DMS79 treated with DMSO at 0.1 percent for 48 hours (cell line): ENCODE measurements around the gene AKAP13.

Experiments used
- DNase-seq: peaks from one replicate; lab custom pipeline; 2025; lab: John Stamatoyannopoulos, UW

Gene AKAP13

DNA sequence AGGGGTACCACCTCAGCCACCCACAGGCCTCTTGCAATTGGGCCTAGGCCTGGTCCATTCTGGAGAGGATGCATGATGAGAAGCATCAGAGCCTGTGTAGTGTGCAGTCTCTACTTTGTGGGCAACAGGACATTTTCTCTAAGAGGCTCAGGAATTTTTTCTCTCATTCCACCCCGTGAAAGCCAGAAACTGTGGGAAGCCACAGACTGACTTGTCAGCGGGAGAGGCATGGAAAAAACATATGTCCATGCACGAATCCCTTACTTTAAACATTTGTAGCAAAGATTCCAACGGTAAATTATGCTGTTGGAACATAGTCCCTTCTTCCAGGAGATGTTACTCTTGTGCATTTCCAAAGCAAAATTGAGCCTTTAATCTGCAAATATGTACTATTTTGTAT is 217.8 kb downstream of the AKAP13 start:
- no peak for DNase-seq

DNA sequence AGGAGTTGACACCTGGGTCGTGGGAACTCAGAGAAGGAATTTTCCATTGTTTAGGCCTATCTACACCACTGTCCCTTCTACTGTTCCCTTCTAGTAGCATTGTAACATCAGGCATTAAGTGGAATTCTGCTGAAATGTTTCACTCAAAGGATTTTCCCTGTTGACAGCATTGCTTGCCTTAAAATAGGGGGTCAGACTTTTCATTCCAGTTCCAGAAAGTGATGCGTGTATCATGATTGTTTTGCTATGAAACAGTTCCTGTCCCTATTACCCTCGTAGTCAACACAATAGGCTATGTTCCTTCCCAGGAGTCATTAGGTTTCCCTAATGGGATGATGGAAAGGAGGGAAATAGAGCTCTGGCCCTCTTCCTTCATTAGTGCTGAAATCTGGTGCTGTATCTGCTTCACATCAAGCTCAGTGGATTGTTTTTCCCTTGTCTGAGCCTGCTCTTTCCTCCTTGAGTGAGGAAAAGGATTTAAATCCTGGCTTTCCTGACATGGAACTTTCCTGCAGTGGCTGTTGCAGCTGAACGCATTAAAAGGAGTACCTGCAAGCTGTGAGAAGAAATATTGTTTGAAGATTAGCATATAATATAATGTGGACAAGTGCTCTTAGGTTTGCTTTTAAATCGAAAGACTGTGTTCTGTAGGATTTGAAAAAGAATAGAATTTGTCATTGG is 218.5 kb downstream of the AKAP13 start:
- DNase-seq: no peak

DNA sequence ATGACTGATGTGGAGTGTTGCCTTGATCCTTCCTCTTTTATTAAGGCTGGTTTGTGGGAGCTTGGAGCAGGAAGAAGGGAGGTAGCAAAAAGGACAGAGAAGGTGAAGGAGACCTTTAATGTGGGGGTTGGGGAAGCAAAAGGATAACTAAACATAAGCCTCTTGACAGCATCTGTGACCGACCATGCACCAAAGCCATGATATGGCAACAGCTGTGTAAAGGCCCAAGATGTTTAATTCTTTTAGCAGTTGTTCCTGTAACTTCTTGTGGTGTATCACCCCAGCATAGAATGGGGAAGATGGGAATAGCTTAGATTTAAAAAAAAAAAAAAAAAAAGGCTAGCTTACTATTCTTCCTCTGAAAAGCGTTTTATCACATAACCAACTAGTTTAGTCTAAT is 219.6 kb downstream of the AKAP13 start:
- no peak for DNase-seq

DNA sequence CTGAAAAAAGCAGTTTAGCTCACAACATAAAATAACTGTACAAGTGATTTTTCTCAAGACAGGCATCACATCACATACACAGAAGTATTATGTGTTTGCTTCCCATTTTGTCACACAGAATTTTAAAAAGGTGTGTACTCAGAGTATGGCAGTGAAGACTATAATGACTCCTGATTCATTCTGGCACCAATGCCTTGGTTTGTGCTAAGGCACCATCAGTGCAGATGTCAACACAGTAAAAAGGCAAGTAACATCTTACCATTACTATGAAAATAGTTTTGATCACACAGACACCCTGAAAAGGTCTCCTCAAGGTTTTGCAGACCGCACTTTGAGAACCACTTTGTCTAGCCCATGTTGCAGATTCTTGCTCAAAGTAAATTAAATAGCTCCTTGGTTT is 222.8 kb downstream of the AKAP13 start:
- no peak for DNase-seq

DNA sequence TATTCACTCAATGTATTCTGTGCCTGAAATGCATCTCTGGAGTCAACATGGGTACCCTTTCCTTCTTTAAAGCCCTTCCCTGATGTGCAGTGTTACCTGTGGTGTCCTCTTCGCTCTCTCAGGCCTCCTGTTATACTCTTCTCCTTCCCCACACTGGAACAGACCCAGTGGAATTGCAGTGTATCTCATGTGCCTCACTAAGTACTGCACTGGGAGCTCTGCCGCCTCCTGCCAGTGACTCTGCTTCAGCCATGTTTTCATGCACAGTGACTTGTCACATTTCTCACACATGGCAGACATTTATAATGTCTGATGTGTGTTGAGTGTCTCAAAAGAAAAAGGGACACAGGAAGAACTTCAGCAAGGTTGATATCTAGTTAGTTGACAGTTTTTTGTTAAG is 223.3 kb downstream of the AKAP13 start:
- no peak for DNase-seq

DNA sequence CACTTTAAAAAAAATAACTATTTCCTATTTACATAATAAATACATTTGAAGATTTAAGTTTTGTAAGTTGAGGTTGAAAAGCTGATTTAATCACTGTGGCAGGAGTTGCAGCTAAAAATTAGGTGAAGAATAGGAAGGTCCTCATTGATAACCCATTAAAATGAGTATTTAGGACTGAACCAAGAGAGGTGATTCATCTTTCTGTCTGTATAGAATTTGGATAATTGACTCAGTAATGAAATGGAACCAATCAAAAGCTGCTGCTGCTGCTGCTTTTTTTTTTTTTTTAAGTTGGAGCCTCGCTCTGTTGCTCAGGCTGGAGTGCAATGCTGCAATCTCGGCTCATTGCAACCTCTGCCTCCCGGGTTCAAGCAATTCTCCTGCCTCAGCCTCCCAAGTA is 223.8 kb downstream of the AKAP13 start:
- no peak for DNase-seq

DNA sequence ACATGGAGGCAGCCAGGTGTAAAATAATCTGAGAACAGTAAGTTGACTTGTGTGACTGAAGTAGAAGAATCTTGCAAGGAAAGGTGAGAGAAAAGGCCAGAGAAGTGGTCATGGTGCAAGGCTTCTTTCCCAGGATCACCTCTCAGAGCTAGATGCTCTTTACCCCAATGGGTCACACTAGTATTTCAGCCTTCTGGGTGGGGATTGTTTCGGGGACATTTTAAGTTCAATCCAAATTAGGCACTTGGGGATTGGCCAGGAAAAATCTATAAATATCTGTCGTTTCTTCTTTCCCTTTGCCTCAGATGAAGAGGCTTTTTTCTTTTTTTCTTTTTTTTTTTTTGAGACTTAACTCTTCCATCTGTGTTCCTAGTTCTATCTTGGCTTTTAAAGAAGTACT is 226.3 kb downstream of the AKAP13 start:
- DNase-seq: no peak

DNA sequence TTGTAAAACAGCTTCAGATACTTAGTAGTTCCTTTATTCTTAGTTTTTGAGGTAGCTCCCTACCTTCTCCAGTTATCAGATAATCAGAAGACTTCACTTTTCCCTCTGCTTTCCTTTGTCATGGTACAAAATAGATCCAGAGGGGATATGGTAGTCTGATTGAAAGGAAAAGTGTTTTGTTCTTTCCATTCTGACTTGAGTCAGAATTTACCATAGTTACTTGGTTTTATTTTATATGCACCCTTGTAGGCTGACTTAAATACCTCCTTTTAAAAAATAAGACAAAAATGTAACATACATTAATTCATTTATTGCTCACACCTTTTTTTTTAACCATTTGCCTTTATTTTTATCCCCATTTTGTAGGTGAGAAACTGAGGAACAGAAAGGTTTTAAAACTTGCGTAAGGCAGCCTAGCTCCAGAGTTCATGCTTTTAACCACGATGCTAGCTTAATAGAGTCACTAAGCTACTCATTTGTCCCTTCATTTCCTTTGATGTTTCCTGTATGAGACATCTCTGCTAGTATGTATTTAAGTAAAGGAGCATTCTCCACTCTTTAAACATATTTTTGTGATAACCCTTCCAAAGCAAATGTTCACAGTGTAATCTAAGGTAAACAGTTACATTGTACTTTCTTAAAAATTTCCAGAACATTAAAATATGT is 226.9 kb downstream of the AKAP13 start:
- DNase-seq: no peak

DNA sequence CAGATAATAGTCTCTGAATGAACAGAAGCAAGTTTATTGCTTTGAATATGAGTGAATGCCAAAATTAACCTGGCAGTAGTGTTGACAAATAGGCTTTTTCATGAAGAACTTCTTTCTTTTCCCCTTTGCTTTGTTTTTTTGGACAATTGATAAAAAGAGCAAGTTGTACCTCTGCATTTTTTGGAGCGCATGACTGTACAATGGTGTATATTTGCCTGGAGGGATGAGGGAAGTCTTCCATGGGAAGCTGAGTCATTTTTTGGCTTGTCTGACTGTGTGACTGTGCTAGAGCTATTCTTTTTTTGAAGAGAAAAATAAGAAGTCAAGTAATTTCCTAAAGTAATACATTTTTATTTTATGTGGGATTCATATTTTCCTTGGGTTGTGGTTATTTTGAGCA is 227.4 kb downstream of the AKAP13 start:
- no peak for DNase-seq

DNA sequence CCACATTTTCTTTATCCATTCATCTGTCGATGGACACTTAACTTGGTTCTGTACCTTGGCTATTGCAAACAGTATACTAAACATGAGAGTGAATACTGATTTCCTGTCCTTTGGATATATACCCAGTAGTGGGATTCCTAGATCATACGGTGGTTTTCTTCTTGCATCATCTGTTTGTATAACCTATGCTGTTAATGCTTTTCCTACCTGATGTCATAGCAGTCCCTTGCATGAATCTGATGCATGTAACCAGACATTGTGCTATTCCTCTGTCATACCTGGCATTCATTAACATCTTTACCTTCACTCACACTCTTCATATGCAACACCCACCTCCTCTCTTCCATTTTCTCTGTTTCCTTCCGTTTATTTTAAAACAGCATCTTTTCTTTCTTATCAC is 229.1 kb downstream of the AKAP13 start:
- no peak for DNase-seq

DNA sequence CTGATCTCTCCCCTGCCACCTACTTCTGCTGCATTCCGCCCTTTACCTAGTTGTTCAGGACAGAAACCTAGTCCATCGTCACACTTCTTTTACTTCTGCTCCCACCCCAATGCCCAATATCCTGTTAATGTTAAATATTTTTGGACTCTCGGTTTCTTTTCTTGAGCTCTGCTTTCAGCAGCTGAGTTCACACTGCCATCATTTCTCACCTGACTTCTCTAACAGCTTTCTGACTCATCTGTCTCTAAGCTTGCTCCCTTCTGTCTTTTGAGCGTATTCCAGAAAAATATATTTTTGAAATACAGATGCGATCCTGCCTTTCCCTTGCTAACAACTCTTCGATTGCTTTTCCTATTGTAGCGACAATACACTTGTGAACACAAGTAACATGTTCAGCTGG is 231.0 kb downstream of the AKAP13 start:
- no peak for DNase-seq

DNA sequence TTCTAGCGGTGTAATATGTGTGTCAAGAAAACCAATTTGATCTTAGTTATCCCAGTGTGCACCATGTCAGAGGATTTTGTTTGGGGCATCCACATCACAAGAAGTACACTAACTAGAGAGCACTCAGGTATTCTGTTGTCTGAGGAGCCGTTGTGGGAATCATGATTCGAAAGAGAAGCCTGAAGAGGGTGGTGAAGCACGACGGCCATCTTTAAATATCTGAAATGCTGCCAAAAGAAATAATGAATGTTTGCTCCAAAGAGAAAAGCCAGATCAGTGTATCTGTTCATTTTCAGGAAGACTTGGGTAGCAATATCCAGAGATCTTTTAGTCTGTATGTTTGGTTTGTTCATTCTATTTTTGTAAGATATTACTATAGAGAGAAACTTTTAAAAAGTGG is 233.7 kb downstream of the AKAP13 start:
- DNase-seq: peak; percentile 21

DNA sequence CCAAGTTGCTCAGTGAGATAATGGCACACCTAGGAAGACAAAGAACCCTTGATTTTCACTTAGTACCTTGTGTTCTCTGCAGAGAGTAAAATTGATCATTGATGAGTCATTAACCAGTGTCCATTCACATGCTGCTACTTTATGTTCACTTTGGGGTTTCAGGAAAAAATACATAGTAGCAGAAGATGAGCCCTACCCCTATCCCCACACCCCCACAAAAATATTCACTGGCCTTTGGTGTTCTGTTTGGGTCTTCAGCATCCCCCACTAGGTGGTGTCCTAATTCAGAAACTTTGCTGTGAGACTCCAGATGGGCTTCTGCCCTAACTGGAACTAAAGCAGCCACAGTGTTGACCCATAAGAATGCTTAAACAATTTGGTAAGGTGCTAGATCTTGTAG is 235.5 kb downstream of the AKAP13 start:
- DNase-seq: no peak

DNA sequence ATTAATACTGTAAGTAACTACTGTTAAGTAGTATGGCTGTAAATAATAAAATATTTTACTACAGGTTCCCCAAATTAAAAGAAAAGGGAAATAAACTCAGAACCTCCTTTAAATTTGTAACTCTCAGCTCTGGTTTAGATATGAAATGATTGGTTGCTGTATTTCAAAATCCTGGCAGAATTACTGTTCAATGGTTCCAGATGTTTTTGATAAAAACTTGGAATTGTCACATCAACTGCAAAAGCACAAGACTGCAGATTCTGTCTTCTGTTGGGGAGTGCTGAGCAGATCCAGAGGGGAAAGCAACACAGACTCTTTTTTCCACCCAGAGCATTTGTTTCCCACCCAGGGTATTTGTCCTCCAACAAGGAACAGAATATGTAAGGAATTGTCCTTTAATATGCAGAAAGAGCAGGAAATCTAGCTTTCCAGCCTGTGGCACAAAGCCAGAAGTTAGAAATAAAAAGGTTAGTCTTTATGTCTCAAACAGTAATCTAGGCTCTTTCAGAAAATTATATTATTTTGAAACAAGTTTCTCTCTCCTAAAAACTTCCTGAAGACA is 236.2 kb downstream of the AKAP13 start:
- DNase-seq: no peak

DNA sequence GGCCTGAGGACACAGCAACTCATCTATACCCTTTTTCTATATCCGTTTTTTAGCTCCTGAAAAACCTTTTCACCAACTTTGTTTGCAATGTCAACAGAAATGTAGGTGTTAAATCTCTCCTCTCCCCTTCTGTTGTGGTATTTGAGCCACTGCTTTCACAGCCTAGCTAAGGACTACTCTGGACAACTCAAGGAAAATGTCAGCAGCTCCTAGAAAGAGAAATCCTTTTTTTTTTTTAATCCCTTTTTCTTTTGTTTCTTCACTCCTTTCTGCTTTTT is 237.8 kb downstream of the AKAP13 start:
- DNase-seq: no peak

DNA sequence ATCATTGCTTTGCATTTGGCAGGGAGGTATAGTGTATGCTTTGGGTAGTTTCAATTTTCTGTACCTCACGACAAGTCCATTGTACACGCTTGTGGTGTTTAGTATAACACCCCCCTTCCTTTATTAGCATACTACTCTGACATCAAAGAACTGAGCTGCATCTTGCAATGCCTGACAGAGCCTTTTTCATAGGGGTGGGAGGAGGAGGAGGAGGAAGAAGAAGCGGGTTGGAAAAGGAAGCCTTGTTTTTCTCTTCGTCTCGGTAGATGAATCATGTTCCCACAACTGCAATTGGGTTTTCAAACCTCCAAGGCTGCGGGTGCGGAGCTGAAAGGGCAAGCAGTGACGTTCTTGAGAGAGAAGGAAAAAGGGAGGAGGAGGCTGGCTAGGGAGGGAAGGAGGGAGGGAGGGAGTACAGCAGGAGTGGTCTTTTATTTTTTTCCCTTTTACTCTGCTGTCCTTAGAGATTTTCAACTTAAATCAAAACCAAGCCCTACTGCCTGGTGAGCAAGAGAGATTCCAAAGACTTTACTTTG is 238.6 kb downstream of the AKAP13 start:
- DNase-seq: no peak

DNA sequence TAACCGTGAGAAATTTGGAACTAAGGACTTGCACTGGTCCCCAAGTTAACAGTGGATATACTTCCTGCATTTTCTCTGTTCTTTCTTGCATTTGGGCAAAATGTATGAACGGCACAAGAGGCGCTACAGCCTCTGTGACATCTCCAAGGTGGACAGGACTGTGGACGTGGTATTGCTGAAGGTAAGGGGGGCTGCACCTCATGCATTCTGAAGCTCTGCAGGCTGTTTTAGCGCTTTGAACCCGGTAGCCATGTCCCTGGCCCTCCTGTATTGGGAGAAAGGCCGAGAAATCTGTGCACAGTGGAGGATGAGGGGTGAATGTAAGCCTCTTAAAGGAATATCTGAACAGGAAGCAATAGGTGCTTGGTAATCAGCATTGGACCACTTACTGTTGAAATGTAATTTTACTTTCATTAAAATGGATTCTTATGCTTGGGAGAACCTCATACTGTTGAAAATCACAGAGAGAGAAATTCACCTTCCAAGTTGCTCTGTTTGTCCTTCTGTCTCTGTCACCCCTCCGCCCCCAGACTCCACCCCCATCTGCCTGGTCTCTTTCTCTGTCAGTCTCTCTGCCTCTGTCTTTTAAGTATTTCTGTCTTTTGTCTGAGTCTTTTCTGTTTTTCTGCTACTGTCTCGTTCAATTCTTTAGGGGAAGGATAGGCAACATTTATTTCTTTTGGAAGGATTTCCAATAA is 239.7 kb downstream of the AKAP13 start:
- DNase-seq: no peak

DNA sequence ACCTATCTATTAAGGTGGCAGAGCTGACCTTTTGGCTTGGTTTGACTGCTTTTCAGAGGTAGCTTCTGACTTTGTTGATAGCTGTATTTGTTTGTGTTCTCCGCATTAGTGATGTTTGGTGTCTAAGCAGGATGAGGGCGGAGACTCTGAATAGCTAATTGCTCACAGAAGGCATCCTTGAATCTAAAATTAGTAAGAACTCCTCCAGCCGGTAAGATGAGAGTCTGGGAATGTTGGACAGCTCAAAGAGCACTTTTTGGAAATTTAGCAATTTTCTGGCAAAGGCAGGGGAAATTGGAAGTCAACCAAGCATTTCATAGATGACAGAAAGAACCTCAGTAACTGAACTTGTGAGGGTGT is 240.3 kb downstream of the AKAP13 start:
- DNase-seq: no peak

DNA sequence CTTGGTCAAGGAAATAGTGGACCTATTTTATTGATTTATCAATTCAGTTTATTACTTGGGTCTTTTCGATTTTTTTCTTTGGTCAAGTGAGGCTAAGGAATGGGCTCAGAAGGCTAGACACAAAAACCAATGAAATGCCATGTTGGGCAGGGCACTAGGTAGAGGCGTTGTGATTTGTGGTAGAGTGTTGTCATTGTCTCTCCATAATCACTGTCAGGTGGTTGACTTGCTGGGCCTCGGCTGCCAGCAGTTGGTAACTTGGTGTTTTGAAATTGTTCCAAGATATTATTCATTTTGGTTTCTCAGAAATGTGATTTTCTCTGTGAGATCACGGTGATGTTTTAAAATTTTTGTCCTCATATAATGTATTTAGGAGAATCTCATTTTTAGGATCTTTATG is 240.7 kb downstream of the AKAP13 start:
- no peak for DNase-seq

DNA sequence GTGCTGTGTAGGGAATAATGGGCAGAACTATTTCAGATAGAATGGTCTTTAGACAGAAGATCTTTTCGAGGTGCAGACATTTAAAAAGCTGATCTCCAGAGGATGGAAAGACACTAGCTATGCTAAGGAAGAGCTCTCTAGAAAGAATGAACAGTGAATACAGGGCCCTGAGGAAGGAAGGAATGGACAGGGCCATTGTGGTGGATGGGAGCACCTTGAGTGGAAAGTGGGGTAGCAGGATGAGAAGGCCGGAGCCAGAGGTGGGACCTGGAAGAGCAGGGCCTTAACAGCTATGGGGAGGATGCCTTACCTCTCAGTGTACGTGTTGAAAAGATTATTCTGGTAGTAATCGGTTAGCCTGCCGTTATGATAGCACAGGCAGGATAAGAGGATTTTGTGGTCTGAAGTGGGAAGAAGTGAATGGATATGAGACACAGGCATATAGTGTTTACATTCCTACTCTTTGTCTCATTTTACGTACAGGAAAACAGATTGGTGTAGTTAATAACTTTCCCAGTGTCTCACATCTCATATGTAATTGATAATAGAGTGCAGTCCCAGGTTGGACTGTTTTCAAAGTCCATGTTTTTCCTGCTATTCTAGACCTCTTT is 241.9 kb downstream of the AKAP13 start:
- DNase-seq: no peak

DNA sequence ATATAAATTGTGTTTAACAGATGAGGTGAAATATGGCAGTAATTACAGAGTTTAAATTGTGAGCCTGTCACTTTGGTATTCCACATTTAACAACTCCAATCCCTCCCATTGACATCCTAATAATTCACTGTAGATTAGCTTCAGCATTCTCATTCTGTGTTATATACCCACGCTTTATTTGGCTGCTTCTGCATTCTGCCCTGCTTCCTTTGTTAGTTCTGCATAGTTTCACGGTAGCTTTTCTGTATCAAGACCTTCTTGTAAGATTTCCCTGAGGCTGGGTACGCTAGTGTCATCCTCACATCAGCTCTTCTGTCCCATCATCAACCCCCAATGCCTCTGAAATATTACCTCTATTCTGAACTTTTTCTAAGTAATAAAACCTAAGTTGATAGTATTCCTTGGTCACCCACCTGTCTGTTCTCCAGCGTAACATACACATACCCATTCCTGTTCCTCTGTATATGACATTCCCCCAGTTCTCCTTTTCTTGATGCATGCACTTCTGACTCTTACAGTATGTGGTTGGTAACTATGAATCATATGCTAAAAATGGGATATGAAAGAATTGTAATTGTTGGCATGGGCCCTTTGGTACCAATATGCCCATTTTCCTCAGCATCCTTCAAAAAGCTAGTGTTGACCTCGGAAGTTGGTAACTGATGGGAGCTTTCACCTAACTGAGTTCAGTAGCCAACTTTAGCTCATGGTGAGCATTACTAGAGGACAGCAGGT is 243.1 kb downstream of the AKAP13 start:
- DNase-seq: no peak

DNA sequence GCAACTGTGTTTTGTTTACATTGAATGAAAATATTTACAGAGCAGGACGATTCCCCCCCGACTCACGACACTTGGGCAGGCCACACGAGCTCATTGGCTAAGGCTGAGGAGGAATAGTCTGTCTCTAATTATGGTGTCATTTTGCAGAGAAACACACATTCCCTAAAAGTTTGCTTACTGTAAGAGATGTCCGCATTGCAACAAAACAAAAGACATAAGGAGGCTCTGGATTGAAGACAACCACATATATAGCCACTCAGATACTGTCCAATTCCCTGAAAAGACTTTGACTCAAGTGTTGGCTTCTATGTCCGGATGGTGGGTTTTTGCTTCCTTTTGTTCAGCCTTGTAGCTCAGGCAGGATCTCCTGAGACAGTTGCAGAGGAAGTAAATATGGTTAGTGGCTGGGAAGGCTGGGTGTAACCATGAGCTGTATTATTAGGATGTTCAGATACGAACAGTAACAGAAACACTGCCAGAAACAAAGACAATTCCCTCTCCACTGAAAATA is 243.9 kb downstream of the AKAP13 start:
- DNase-seq: no peak
